T1000 (cell line): ENCODE measurements around the gene BCL2.
A peak's percentile ranks its signal among the peaks of the same experiment; 100 is the strongest.
"Not testable (repeated sequence)": the region's sequence is repeated elsewhere in the genome, so short reads cannot be mapped to it uniquely, and the experiment has no call there.

Experiments
- DNase-seq: peaks from one replicate; lab custom pipeline; 2025; ENCODE audit warnings: mixed read lengths; lab: John Stamatoyannopoulos, UW

The BCL2 gene

GRCh38 chr18:63319383-63320122 is at the start of gene BCL2:
BCL2 (minus strand) TSS chr18:63319769.
- DNase-seq: no peak

- DNase-seq: no peak
Measured at GRCh38 chr18:63368611-63369010, 49.0 kb upstream of the BCL2 start.

GRCh38 chr18:63367053-63367953 is 47.7 kb upstream of the BCL2 start, which contains the start of gene KDSR:
KDSR (minus strand) TSS chr18:63367206; CDS start chr18:63367118, 88 bp downstream.
- peak; percentile 89 for DNase-seq

GRCh38 chr18:63366213-63367052 is 46.9 kb upstream of the BCL2 start:
- peak; percentile 11 for DNase-seq

- DNase-seq: no peak
Measured at GRCh38 chr18:63365876-63366212, 46.3 kb upstream of the BCL2 start.

- DNase-seq: no peak
Measured at GRCh38 chr18:63363951-63364350, 44.4 kb upstream of the BCL2 start.

GRCh38 chr18:63363420-63363819 is 43.9 kb upstream of the BCL2 start:
- DNase-seq: not testable (repeated sequence)

- no peak for DNase-seq
Measured at GRCh38 chr18:63356272-63356896, 36.8 kb upstream of the BCL2 start.

GRCh38 chr18:63350230-63350629 is 30.7 kb upstream of the BCL2 start:
- DNase-seq: no peak

GRCh38 chr18:63348508-63349136 is 29.1 kb upstream of the BCL2 start:
- no peak for DNase-seq

- no peak for DNase-seq
Measured at GRCh38 chr18:63346480-63347183, 27.1 kb upstream of the BCL2 start.

- DNase-seq: no peak
Measured at GRCh38 chr18:63346031-63346430, 26.5 kb upstream of the BCL2 start.

GRCh38 chr18:63344918-63345317 is 25.3 kb upstream of the BCL2 start:
- DNase-seq: no peak

GRCh38 chr18:63344263-63344662 is 24.7 kb upstream of the BCL2 start:
- DNase-seq: no peak

GRCh38 chr18:63342206-63342605 is 22.6 kb upstream of the BCL2 start:
- no peak for DNase-seq

GRCh38 chr18:63339920-63340484 is 20.4 kb upstream of the BCL2 start:
- DNase-seq: no peak

- DNase-seq: no peak
Measured at GRCh38 chr18:63336366-63337099, 17.0 kb upstream of the BCL2 start.

- no peak for DNase-seq
Measured at GRCh38 chr18:63331105-63331504, 11.5 kb upstream of the BCL2 start.

GRCh38 chr18:63329431-63330145 is 10.0 kb upstream of the BCL2 start:
- no peak for DNase-seq
